ENCODE measurements around the gene TMOD4. TPM values are rescaled to one million over a fixed set of nuclear protein-coding genes. Genes with fewer than 3 reads are reported as not detected.
"Not testable (repeated sequence)": the region's sequence is repeated elsewhere in the genome, so short reads cannot be mapped to it uniquely, and the experiment has no call there.

TMOD4 gene
- total RNA-seq, 2 donors from 2014 or later, result not detected

- intact Hi-C loops (cut with DNase I); ATAC-seq; DNase-seq: not testable (repeated sequence)
These were observed 12.9 kb upstream of the TMOD4 start for GRCh38 chr1:151188667-151189066.

DNA sequence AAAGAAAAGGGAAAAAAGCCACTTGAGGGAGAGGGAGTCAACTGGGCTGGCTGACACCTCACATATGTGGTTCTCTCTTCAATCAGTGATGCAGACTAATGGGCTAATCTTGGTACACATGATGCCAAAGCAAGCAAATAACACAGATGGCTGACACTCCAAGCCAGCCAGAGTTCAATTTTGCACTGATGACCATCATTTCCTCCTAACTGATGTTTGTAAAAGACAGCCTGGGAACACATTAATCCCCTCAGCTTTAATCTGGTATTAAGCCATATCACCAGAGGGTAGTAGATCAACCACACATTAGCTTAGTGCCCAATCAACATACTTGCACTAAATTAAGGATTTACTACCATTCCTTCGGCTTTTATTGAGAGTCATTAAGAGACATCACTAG is 11.4 kb upstream of the TMOD4 start:
- DNase-seq (no peak), ATAC-seq (no peak)
- intact Hi-C loops (cut with DNase I), result no loop called here

DNA sequence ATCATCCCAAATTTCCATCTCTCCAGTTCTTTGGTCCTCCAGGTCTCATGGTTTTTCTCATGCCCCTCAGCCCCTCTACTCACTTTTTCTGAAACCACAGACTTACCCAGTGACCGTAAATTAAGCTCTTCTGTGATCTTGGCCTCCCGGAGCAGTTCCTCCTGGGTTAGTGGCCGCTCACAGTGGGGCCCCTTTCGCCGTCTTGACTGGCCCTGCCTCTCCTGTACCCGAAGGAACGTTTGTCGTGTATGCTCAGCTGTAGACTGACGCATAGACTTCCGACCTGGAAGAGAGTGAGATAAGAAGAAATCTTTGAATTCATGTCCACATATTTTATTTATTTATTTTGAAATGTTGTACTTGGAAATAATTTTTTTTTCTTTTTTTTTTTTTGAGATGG is 8.4 kb upstream of the TMOD4 start:
- intact Hi-C loops (cut with DNase I), result no loop called here
- no peak for ATAC-seq
- no peak for DNase-seq

DNA sequence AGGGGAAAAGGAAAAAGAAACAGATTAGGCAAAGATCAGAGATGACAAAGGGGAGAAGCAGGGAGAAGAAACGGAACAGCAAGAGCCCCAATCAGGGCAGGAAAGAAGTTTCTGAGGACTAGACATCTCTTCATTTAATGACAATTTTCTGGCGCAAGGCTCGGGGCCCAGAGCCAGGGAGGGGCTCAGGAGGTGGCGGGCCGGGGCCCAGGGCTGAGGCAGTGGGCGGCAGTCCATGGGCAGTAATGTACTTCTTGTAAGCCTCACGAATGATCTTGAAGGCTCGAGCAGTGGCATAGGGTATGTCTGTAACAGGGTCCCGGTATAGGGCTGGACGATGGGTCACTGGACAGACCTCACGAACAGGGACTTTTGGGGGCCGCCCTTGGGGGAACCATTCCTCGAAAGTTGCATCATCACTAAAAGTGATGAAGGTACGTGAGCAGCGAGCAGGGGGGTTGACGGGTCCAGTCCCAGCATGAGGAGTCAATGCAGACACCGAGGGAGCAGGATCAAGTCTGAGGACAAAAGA is 799 bp upstream of the TMOD4 start:
- intact Hi-C loops (cut with DNase I), result no loop called here
- ATAC-seq (no peak), DNase-seq (no peak)

DNA sequence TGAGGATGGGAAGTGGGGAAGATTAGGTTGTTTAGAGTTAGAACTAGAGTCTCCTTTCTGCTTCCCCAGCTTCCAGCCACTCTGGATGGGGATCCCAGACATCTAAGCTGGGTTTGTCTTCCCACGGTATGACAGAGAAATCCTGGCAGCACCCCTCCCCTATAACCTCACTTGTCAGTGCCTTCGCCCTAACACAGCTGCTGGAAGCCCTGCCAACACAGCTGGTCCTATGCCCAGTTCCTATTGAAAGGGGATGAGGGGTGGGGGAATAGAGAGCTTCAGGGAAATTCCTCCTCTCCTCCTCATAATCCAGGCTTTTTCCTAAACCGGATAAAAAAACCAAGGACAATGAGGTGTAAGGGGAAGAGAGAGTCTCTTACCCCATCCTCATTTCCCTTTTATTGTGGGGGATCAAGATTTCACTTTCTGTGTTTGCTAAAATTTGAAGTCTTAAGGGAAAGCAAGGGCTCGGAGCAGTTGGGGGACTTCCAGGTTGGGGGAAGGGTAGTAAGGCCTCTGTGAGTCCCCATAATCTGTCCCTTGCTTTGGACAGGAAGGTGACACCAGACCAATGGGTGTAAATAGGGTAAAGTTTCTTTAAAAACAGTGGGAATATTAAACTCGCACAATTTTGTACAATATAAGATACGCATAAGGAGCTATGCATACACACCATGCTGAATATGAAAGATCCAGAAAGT is 590 bp downstream of the TMOD4 start:
- peak; percentile 20 to 82 for ATAC-seq
- no peak for DNase-seq
- intact Hi-C loops (cut with DNase I), result no loop called here

- ATAC-seq (no peak), DNase-seq (no peak)
- intact Hi-C loops (cut with DNase I), result no loop called here
These were observed 4.6 kb downstream of the TMOD4 start for GRCh38 chr1:151171190-151171589.

DNA sequence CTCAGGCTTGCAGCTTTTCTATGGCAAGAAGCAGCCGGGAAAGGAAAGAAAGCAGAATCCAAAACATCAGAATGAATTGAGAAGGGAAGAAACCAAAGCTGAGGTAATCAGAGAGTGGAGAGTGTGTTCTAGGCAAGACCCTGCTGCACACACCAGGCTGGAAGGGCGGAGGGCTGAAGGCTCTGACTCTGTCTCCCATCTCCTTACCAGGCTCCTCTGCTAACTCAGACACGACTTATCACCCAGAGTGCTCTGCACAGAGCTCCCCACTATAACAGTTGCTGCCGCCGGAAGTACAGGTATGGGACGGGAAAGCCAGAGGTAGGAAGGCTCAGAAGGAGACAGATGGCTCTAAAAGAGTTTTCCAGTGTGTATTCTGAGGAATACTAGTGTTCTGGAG is 8.7 kb downstream of the TMOD4 start:
- DNase-seq (no peak), ATAC-seq (no peak)
- intact Hi-C loops (cut with DNase I), result no loop called here

DNA sequence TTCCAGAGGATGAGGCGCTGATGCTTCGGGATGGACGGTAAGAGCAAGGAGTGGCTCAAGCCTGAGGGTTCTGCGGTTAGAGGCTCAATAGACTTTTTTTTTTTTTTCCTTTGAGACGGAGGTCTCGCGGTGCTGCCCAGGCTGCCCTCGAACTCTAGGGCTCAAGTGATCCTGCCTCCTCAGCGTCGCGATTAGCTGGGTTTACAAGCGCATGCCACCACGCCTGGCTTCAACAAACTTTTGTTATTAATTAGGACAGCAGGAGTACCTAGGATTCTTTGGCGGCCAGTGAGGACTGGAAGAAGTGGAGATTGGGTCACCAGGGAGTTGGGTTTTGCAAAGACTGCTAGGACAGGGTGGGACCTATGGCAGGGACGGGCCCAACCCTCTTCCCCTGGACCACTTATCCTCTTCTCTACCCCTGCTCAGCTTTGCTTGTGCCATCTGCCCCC is 9.2 kb downstream of the TMOD4 start:
- intact Hi-C loops (cut with DNase I), result no loop called here
- peak; percentile 2 to 8 for ATAC-seq
- DNase-seq, result no peak

- peak; percentile 97 for DNase-seq
- intact Hi-C loops (cut with DNase I), result no loop called here
- peak; percentile 96 for ATAC-seq
These were observed 9.9 kb downstream of the TMOD4 start, which contains the start of the genes LYSMD1 and SCNM1 for GRCh38 chr1:151165738-151166504. Gene LYSMD1, minus strand, starts transcription at chr1:151165902. Its CDS starts 644 bp downstream, at chr1:151165258. Gene SCNM1, plus strand, starts transcription at chr1:151166144. Its CDS starts 9 bp downstream, at chr1:151166153.

DNA sequence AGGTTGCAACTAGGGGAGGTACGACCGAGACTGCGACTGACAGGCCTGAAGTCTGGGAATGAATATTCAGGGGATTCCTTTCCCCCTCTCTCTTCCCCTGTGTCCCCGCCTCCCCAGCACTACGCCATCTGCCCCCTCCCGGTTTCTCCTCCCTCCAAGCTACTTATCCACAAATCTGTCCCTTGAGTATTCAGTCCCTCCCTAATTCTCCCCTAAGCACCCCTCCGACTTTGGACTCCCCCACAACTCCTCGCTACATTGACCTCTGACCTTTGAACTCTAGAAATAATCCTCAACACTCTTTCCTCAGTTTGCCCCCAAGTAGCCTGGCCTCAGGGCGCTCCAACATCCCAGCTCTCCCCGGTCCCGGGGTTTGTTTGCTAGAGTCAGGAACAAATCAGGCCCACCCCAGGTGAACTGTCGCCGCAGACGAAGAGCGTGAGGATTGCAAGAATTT is 10.5 kb downstream of the TMOD4 start:
- peak; percentile 65 to 69 for ATAC-seq
- peak; percentile 48 for DNase-seq
- intact Hi-C loops (cut with DNase I), result no loop called here

DNA sequence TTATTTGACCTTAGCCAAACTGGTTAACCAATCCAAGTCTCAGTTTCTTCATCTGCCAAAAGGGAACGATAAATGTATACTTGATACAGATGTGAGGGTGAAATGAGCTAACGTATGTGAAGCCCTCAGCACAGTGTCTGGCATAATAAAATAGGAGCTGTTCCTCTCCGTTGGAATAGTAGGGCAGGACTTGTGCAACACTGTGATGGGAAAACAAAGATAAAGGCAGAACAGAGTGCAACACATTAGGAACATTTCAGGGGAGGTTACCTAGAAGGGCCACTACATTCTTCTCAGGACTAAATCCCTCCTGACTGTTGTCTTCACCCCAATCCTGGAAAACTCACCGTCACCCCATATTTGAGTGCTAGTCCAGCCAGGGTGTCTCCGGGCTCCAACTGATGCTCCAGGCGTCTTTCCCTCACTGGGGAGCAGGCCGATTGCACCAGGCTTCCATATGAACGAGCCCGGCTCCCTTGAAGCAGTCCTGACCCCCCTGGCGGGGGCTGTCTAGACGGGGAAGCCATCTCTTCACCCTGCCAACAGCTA is 11.0 kb downstream of the TMOD4 start:
- ATAC-seq (peak; percentile 4 to 43), DNase-seq (no peak)
- intact Hi-C loops (cut with DNase I), result no loop called here

DNA sequence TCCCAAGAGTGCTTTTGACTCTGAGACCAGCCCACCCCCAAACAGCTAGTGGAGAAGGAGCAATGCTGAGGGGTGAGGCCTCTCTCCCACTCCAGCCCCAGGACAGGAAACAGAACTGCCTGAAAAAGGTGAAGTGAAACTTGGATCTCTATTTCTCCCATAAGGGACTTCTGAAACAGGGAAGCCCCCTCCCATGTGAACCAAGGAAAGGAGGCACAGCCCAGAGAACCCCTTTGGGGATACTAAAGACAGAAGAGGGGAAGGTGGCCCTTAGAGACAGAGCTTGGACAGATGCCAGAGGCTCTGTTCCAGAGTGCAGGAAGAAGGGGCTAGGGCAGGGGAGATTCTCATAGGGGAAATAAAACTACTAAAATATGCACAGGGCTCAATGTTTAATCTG is 16.4 kb downstream of the TMOD4 start:
- intact Hi-C loops (cut with DNase I), result loop anchor here (5.0 kb wide), 2 partner anchors 62 to 132 kb away; no protein-coding TSS in a partner anchor
- ATAC-seq, result peak in 1 of 2 donors; percentile 3
- DNase-seq, result no peak

- peak in 1 of 2 donors; percentile 3 for ATAC-seq
- intact Hi-C loops (cut with DNase I), result loop anchor here (5.0 kb wide), 2 partner anchors 62 to 132 kb away; no protein-coding TSS in a partner anchor
- no peak for DNase-seq
These were observed 17.0 kb downstream of the TMOD4 start for GRCh38 chr1:151158751-151159251.

- ATAC-seq (no peak), DNase-seq (no peak)
- intact Hi-C loops (cut with DNase I), result loop anchor here (5.0 kb wide), 2 partner anchors 61 to 131 kb away; no protein-coding TSS in a partner anchor
These were observed 17.5 kb downstream of the TMOD4 start for GRCh38 chr1:151158326-151158725.

- ATAC-seq, result peak; percentile 32 to 48
- intact Hi-C loops (cut with DNase I), result loop anchor here (2.0 to 5.0 kb wide), 3 partner anchors 56 to 130 kb away; no protein-coding TSS in a partner anchor
- DNase-seq, result no peak
These were observed 18.7 kb downstream of the TMOD4 start for GRCh38 chr1:151157067-151157531.

- ATAC-seq (peak; percentile 58 to 74), DNase-seq (peak; percentile 64)
- intact Hi-C loops (cut with DNase I), result loop anchor here (2.0 to 5.0 kb wide), 3 partner anchors 56 to 129 kb away; no protein-coding TSS in a partner anchor
These were observed 19.3 kb downstream of the TMOD4 start, which contains the start of gene TNFAIP8L2 for GRCh38 chr1:151156515-151156819. Gene TNFAIP8L2, plus strand, starts transcription at chr1:151156649. Its CDS starts 2,049 bp downstream, at chr1:151158698.

DNA sequence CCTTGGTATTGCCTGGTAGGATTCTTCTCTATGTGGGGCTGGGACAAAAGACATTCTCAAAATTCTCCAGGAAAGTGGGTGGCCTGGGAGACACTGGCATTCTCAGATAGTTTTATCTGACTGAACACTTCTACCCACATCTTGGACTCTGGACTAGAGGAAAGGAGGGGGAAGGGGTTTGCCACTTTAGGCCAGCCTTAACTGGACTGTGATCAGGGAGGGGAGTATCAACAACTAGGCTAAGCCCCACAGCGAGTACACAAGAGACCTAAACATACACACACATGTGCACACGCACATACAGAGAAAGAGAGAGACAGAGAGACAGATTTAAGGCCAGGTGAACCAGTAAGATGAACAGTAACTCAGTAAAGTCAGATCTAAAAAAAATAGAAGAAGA is 28.1 kb downstream of the TMOD4 start:
- no peak for ATAC-seq
- intact Hi-C loops (cut with DNase I), result no loop called here
- no peak for DNase-seq

DNA sequence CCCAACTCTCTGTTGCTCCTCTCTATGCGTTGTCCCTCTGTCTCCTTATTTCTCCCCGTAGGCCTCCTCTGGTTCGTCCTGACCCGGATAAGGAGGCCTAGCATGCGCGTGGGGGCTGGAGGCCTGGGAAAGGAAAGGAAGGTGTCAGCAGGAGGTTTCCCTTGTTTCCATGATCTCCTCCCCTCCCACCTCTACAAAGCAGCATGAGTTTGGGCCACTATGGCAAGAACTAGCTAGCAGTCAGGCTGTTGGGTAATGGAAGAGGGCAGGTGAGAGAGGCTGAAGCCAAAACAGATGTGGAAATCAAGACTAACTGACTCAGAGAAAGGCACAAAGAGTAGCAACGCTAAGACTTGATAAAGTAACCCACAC is 28.7 kb downstream of the TMOD4 start:
- DNase-seq, result no peak
- ATAC-seq, result peak in 1 of 2 donors; percentile 0
- intact Hi-C loops (cut with DNase I), result no loop called here

Data from left cardiac atrium (tissue), 4 donors.